ENCODE data around the gene SCMH1. TPM values are rescaled to one million over a fixed set of nuclear protein-coding genes. Genes with fewer than 3 reads are reported as not detected.
A peak's percentile ranks its signal among the peaks of the same experiment; 100 is the strongest.

The SCMH1 gene
- total RNA-seq (2014; rRNA removed; shearing (Covaris generic)) (47.0 and 59.3 TPM in 2 replicates), total RNA-seq (2022) (45.2 and 47.7 TPM in 2 replicates), Bru-seq, nascent RNA (percentile 86 among the genes with signal in this experiment), BruChase-seq, experiment 1, labeled RNA remaining after a 6-hour chase (percentile 79 among the genes with signal in this experiment), BruChase-seq, experiment 2, labeled RNA remaining after a 2-hour chase (percentile 81 among the genes with signal in this experiment)
- long read RNA-seq, partial matches to known transcripts: 13 of 49 reads
- long read RNA-seq, other reads (novel, unspliced or antisense): 32 of 49 reads

GRCh38 chr1:41241749-41242341 lies at the start of gene SCMH1:
Gene SCMH1 (minus strand): TSS chr1:41242306. CDS start chr1:41186133, 56,173 bp downstream.
- Histone ChIP-seq H3K36me3 (ENCODE audit: insufficient read depth, low read length) (no peaks in the 10 kb centered on the region), H3K79me2 (ENCODE audit: insufficient read depth, low read depth, low read length) (peaks cover 35% of the 10 kb centered on the region; the same call in 1 of the 2 replicates), H2AFZ (ENCODE audit: low read length) (peak within 1 kb of the TSS; percentile 84), H3K27ac (ENCODE audit: low read depth, low read length, poor library complexity, severe bottlenecking) (peak within 1 kb of the TSS; percentile 69), H3K9me2 (ENCODE audit: insufficient read depth, low read length) (no peaks in the 10 kb centered on the region), H3K9me3 (ENCODE audit: low read length) (no peaks in the 10 kb centered on the region), H3K4me2 (ENCODE audit: low read length) (peak within 1 kb of the TSS; percentile 68), H3K4me1 (ENCODE audit: insufficient read depth, low read length, poor library complexity, severe bottlenecking) (peaks cover 44% of the 10 kb centered on the region), H4K20me1 (ENCODE audit: insufficient read depth, low read length) (peaks cover 16% of the 10 kb centered on the region; the same call in 1 of the 2 replicates), H3K4me3 (ENCODE audit: low read depth, low read length, poor library complexity, severe bottlenecking) (peak within 1 kb of the TSS; percentile 81)
- TF ChIP-seq CTCF (conservative IDR thresholded peaks at IDR 0.05; ENCODE audit: low read length) (no peak), EZH2phosphoT487 (IDR thresholded peaks at IDR 0.05; ENCODE audit: borderline replicate concordance, low read depth, low read length) (no peak)
- ChIA-PET POLR2A (interaction anchor here (0.6 to 1.1 kb wide), 2 partner anchors 43 to 153 kb away, joined by 3 read pairs; no protein-coding TSS in a partner anchor), CTCF (ENCODE audit: unreplicated experiment) (no interaction called here)
- no TSS peak for BruUV-seq (replicated peaks)
- peak; percentile 79 for DNase-seq (ENCODE audit: low spot score)
- intact Hi-C loops (cut with micrococcal nuclease; ENCODE audit: unreplicated experiment): loop anchor here (10.0 kb wide), 1 partner anchor 217 kb away; the partner anchor contains the start of gene SLFNL1

- Histone ChIP-seq H3K36me3 (ENCODE audit: insufficient read depth, low read length) (no peaks in the 10 kb centered on the region), H2AFZ (ENCODE audit: low read length) (no peak overlapping the region), H3K4me3 (ENCODE audit: low read depth, low read length, poor library complexity, severe bottlenecking) (no peak overlapping the region), H3K9me3 (ENCODE audit: low read length) (no peaks in the 10 kb centered on the region), H3K4me1 (ENCODE audit: insufficient read depth, low read length, poor library complexity, severe bottlenecking) (no peaks in the 10 kb centered on the region), H4K20me1 (ENCODE audit: insufficient read depth, low read length) (no peaks in the 10 kb centered on the region), H3K9me2 (ENCODE audit: insufficient read depth, low read length) (no peaks in the 10 kb centered on the region), H3K79me2 (ENCODE audit: insufficient read depth, low read depth, low read length) (no peaks in the 10 kb centered on the region), H3K4me2 (ENCODE audit: low read length) (no peak overlapping the region), H3K27ac (ENCODE audit: low read depth, low read length, poor library complexity, severe bottlenecking) (no peak overlapping the region)
- DNase-seq (ENCODE audit: low spot score): no peak
- TF ChIP-seq EZH2phosphoT487 (IDR thresholded peaks at IDR 0.05; ENCODE audit: borderline replicate concordance, low read depth, low read length): no peak
- TF ChIP-seq CTCF (conservative IDR thresholded peaks at IDR 0.05; ENCODE audit: low read length): no peak
- BruUV-seq (replicated peaks): no TSS peak
- ChIA-PET POLR2A (no interaction called here), CTCF (ENCODE audit: unreplicated experiment) (no interaction called here)
- intact Hi-C loops (cut with micrococcal nuclease; ENCODE audit: unreplicated experiment): no loop called here
Measured at GRCh38 chr1:41291195-41291594, 49.1 kb upstream of the SCMH1 start.

GRCh38 chr1:41289196-41289595 lies 47.1 kb upstream of the SCMH1 start:
- Histone ChIP-seq H3K4me2 (ENCODE audit: low read length) (no peak overlapping the region), H3K9me2 (ENCODE audit: insufficient read depth, low read length) (no peaks in the 10 kb centered on the region), H4K20me1 (ENCODE audit: insufficient read depth, low read length) (no peaks in the 10 kb centered on the region), H2AFZ (ENCODE audit: low read length) (no peak overlapping the region), H3K79me2 (ENCODE audit: insufficient read depth, low read depth, low read length) (no peaks in the 10 kb centered on the region), H3K4me1 (ENCODE audit: insufficient read depth, low read length, poor library complexity, severe bottlenecking) (no peaks in the 10 kb centered on the region), H3K4me3 (ENCODE audit: low read depth, low read length, poor library complexity, severe bottlenecking) (no peak overlapping the region), H3K36me3 (ENCODE audit: insufficient read depth, low read length) (no peaks in the 10 kb centered on the region), H3K27ac (ENCODE audit: low read depth, low read length, poor library complexity, severe bottlenecking) (no peak overlapping the region), H3K9me3 (ENCODE audit: low read length) (no peaks in the 10 kb centered on the region)
- intact Hi-C loops (cut with micrococcal nuclease; ENCODE audit: unreplicated experiment): no loop called here
- no TSS peak for BruUV-seq (replicated peaks)
- POLR2A ChIA-PET: interaction anchor here (0.5 kb wide), 1 partner anchor 1089 kb away, joined by 3 read pairs; no protein-coding TSS in a partner anchor
- TF ChIP-seq CTCF (conservative IDR thresholded peaks at IDR 0.05; ENCODE audit: low read length) (no peak), EZH2phosphoT487 (IDR thresholded peaks at IDR 0.05; ENCODE audit: borderline replicate concordance, low read depth, low read length) (no peak)
- no peak for DNase-seq (ENCODE audit: low spot score)
- CTCF ChIA-PET (ENCODE audit: unreplicated experiment): no interaction called here

Data from OCI-LY7 (cell line).